IMR-90 (cell line): Measurements from ENCODE around the gene SLC39A11. TPM values are rescaled to one million over a fixed set of nuclear protein-coding genes. Genes with fewer than 3 reads are reported as not detected.

ENCODE experiments used
- ATAC-seq: fragments of 200-7000 bp; cut with Tn5 transposase; 2 replicates; pipeline ENCODE4 v1.9.1; 2020; ENCODE audit warnings: low read depth, mild to moderate bottlenecking, moderate library complexity
- BruUV-seq: library from RNA; stranded (reverse); fragments of 400-500 nt; replicated peaks from 2 replicates; lab custom pipeline; 2021; lab: Mats Ljungman, UMichigan
- CTCF ChIA-PET: fragments of 300-600 bp; formaldehyde crosslinking; extraction: SDS; loops from one replicate; lab custom pipeline; 2021; ENCODE audit warnings: antibody characterized with exemption; lab: Yijun Ruan, JAX
- POLR2A ChIA-PET: fragments of 300-600 bp; sonication (Branson Sonifier 250); formaldehyde crosslinking; loops from one replicate; lab custom pipeline; 2022; ENCODE audit warnings: antibody characterized with exemption; ENCODE audit not compliant: unreplicated experiment; lab: Charles Lee
- DNase-seq: peaks from one replicate; pipeline ENCODE4 v3.0.0; 2013
- H2AFZ ChIP-seq: replicated peaks from 2 replicates; pipeline ENCODE3; 2013; ENCODE audit warnings: low read length, mild to moderate bottlenecking; ENCODE audit not compliant: poor library complexity
- H2AK5ac ChIP-seq: 2 replicates; pipeline ENCODE4 v1.6.1; 2013; ENCODE audit warnings: low read depth, low read length, inconsistent platforms
- H2AK9ac ChIP-seq: replicated peaks from 2 replicates; pipeline ENCODE3; 2013; ENCODE audit warnings: mild to moderate bottlenecking, low read depth, low read length, moderate library complexity; ENCODE audit not compliant: poor library complexity
- H2BK120ac ChIP-seq: 2 replicates; pipeline ENCODE4 v1.6.1; 2013; ENCODE audit warnings: low read depth, low read length, inconsistent platforms
- H2BK15ac ChIP-seq: 3 replicates; pipeline ENCODE4 v1.6.1; 2013; ENCODE audit warnings: low read depth, low read length, inconsistent platforms
- H2BK20ac ChIP-seq: 2 replicates; pipeline ENCODE4 v1.6.1; 2013; ENCODE audit warnings: low read depth, mild to moderate bottlenecking, inconsistent platforms, low read length, moderate library complexity
- H2BK5ac ChIP-seq: 2 replicates; pipeline ENCODE4 v1.6.1; 2013; ENCODE audit warnings: mild to moderate bottlenecking, low read depth, low read length, inconsistent platforms; ENCODE audit not compliant: poor library complexity, severe bottlenecking
- H3K14ac ChIP-seq: replicated peaks from 2 replicates; pipeline ENCODE4 v1.6.1; 2013; ENCODE audit warnings: low read depth, low read length, inconsistent platforms
- H3K18ac ChIP-seq: 2 replicates; pipeline ENCODE4 v1.6.1; 2013; ENCODE audit warnings: low read depth, low read length, control low read depth
- H3K23ac ChIP-seq: 2 replicates; pipeline ENCODE4 v1.6.1; 2013; ENCODE audit warnings: low read depth, low read length, inconsistent platforms
- H3K27ac ChIP-seq: 2 replicates; pipeline ENCODE4 v1.5.1; 2013; ENCODE audit warnings: mild to moderate bottlenecking, control low read depth, low read length; ENCODE audit not compliant: insufficient read depth
- H3K27me3 ChIP-seq: 2 replicates; pipeline ENCODE4 v1.6.1; 2013; ENCODE audit warnings: low read length; ENCODE audit not compliant: control insufficient read depth, insufficient read depth
- H3K36me3 ChIP-seq: 2 replicates; pipeline ENCODE4 v1.6.1; 2013; ENCODE audit warnings: low read length, mixed read lengths; ENCODE audit not compliant: control insufficient read depth, insufficient read depth
- H3K4ac ChIP-seq: 2 replicates; pipeline ENCODE4 v1.6.1; 2013; ENCODE audit warnings: low read depth, low read length, inconsistent platforms
- H3K4me1 ChIP-seq: 2 replicates; pipeline ENCODE4 v1.6.1; 2013; ENCODE audit warnings: low read length, mixed read lengths; ENCODE audit not compliant: control insufficient read depth, insufficient read depth
- H3K4me2 ChIP-seq: 2 replicates; pipeline ENCODE4 v1.6.1; 2013; ENCODE audit warnings: low read depth, mild to moderate bottlenecking, control low read depth, low read length, moderate library complexity
- H3K4me3 ChIP-seq: 2 replicates; pipeline ENCODE4 v1.5.1; 2013; ENCODE audit warnings: low read depth, mild to moderate bottlenecking, control low read depth, low read length, moderate library complexity; ENCODE audit not compliant: insufficient read depth
- H3K56ac ChIP-seq: 2 replicates; pipeline ENCODE4 v1.6.1; 2013; ENCODE audit warnings: low read length, inconsistent platforms; ENCODE audit not compliant: insufficient read depth; ENCODE audit errors: extremely low read depth
- H3K79me1 ChIP-seq, 2 experiments: 2 replicates each; pipeline ENCODE4 v1.6.1; 2013; ENCODE audit warnings: low read length in 2 of 2, inconsistent platforms in 1 of 2, low read depth in 1 of 2
- H3K9ac ChIP-seq: 2 replicates; pipeline ENCODE4 v1.6.1; 2013; ENCODE audit warnings: low read depth, low read length, control low read depth
- H3K9me1 ChIP-seq: 2 replicates; pipeline ENCODE4 v1.6.1; 2013; ENCODE audit warnings: low read length, inconsistent platforms; ENCODE audit not compliant: insufficient read depth
- H3K9me3 ChIP-seq: 2 replicates; pipeline ENCODE4 v1.6.1; 2013; ENCODE audit warnings: low read length; ENCODE audit not compliant: control insufficient read depth, insufficient read depth
- H4K20me1 ChIP-seq: 2 replicates; pipeline ENCODE4 v1.6.1; 2013; ENCODE audit warnings: low read length, inconsistent platforms; ENCODE audit not compliant: insufficient read depth
- H4K5ac ChIP-seq: 2 replicates; pipeline ENCODE4 v1.6.1; 2013; ENCODE audit warnings: mild to moderate bottlenecking, low read depth, low read length, control low read depth
- H4K8ac ChIP-seq, 2 experiments: 2 replicates each; pipeline ENCODE4 v1.6.1; 2013; ENCODE audit warnings: low read depth in 2 of 2, low read length in 2 of 2, control low read depth in 1 of 2, inconsistent platforms in 1 of 2
- H4K91ac ChIP-seq: 2 replicates; pipeline ENCODE4 v1.6.1; 2013; ENCODE audit warnings: low read depth, low read length, inconsistent platforms; ENCODE audit not compliant: insufficient read depth
- BHLHE40 ChIP-seq: fragments of 150-350 bp; IDR thresholded peaks from 2 replicates; pipeline ENCODE4 v1.6.1; 2016; ENCODE audit warnings: mild to moderate bottlenecking, low read depth, low read length
- CEBPB ChIP-seq: IDR thresholded peaks from 2 replicates; pipeline ENCODE4 v1.6.1; 2012; ENCODE audit warnings: low read depth, low read length, improper control_type of control experiment
- CHD1 ChIP-seq: IDR thresholded peaks from 2 replicates; pipeline ENCODE4 v1.6.1; 2012; ENCODE audit warnings: low read depth, low read length, improper control_type of control experiment
- CTCF ChIP-seq: conservative IDR thresholded peaks from 2 replicates; pipeline ENCODE4 v1.5.1; 2012; ENCODE audit warnings: mild to moderate bottlenecking, low read depth, low read length, improper control_type of control experiment
- ELK1 ChIP-seq: fragments of 150-350 bp; IDR thresholded peaks from 2 replicates; pipeline ENCODE4 v1.6.1; 2016; ENCODE audit warnings: low read depth, mild to moderate bottlenecking, low read length, moderate library complexity, borderline replicate concordance
- FOS ChIP-seq: fragments of 150-350 bp; IDR thresholded peaks from 2 replicates; pipeline ENCODE4 v1.6.1; 2016; ENCODE audit warnings: low read depth, low read length
- NFE2L2 ChIP-seq: fragments of 150-350 bp; IDR thresholded peaks from 2 replicates; pipeline ENCODE4 v1.6.1; 2016; ENCODE audit warnings: low read depth, mild to moderate bottlenecking, low read length
- POLR2A ChIP-seq: IDR thresholded peaks from 2 replicates; pipeline ENCODE4 v1.6.1; 2012; ENCODE audit warnings: mild to moderate bottlenecking, low read depth, low read length
- RAD21 ChIP-seq: IDR thresholded peaks from 2 replicates; pipeline ENCODE4 v1.6.1; 2012; ENCODE audit warnings: low read length, improper control_type of control experiment
- RCOR1 ChIP-seq: IDR thresholded peaks from 2 replicates; pipeline ENCODE4 v1.6.1; 2012; ENCODE audit warnings: mild to moderate bottlenecking, low read length, improper control_type of control experiment; ENCODE audit not compliant: insufficient replicate concordance
- RFX5 ChIP-seq: IDR thresholded peaks from 2 replicates; pipeline ENCODE4 v1.8.0; 2012; ENCODE audit warnings: low read depth, mild to moderate bottlenecking, low read length, moderate library complexity
- SMC3 ChIP-seq: fragments of 150-350 bp; IDR thresholded peaks from 2 replicates; pipeline ENCODE4 v1.6.1; 2016; ENCODE audit warnings: low read depth, mild to moderate bottlenecking, antibody characterized with exemption, low read length, moderate library complexity
- USF2 ChIP-seq: fragments of 150-350 bp; IDR thresholded peaks from 2 replicates; pipeline ENCODE4 v1.6.1; 2017; ENCODE audit warnings: mild to moderate bottlenecking, antibody characterized with exemption, low read length, low read depth
- WGBS, 2 experiments: methylation state at CpG; one replicate each; pipeline versions ENCODE4 v1.1.5 to v1.1.7; 2013; ENCODE audit warnings: missing lambda C conversion rate in 2 of 2; ENCODE audit not compliant: insufficient read length in 1 of 2; ENCODE audit errors: extremely low coverage in 2 of 2; 5-methylcytosine and 5-hydroxymethylcytosine counted together
- dilution Hi-C: fragments of 300-500 bp; cut with HindIII; formaldehyde crosslinking; loops from one replicate; pipeline ENCODE4 v1.14.3; 2018; ENCODE audit warnings: low sequenced_read_pairs; ENCODE audit not compliant: unreplicated experiment
- in situ Hi-C: fragments of 300-500 bp; cut with MboI; formaldehyde crosslinking; loops from 3 replicates; pipeline ENCODE4 v1.14.3; 2019; ENCODE audit warnings: low sequenced_read_pairs, inconsistent platforms, mixed read lengths
- intact Hi-C: fragments of 100-400 bp; cut with micrococcal nuclease; formaldehyde crosslinking; loops from 2 replicates; pipeline ENCODE4 v1.10.0; 2022
- polyA plus RNA-seq, 3 experiments: library from polyadenylated mRNA; depleted of rRNA; stranded (reverse); fragments of >200 nt; gene quantifications; 2 replicates each; pipeline ENCODE4 v1.2.3, GENCODE V29; 2012; ENCODE audit warnings: low replicate concordance in 1 of 3
- total RNA-seq: library from RNA; depleted of rRNA; stranded (reverse); fragments of >200 nt; gene quantifications from 2 replicates; pipeline ENCODE4 v1.2.3, GENCODE V29; 2012

Gene SLC39A11
- total and polyA plus RNA-seq, 2 of the 4 experiments (the other 2 are of a cell fraction) = 8.8 to 14.3 TPM

- Histone ChIP-seq H3K9me3 (peaks cover 6% of the 10 kb centered on the region), H2AFZ (no peak overlapping the region), H3K4me2 (no peak overlapping the region), H3K9me1 (no peaks in the 10 kb centered on the region), H2AK9ac (no peak overlapping the region), H3K18ac (no peak overlapping the region), H4K8ac (no peak overlapping the region), H3K23ac (no peak overlapping the region), H2BK5ac (no peak overlapping the region), H3K4me3 (no peak overlapping the region), H3K36me3 (no peaks in the 10 kb centered on the region), H3K27ac (no peak overlapping the region), H3K56ac (no peak overlapping the region), H2BK120ac (no peak overlapping the region), H3K4ac (no peak overlapping the region), H2BK15ac (no peak overlapping the region), H4K20me1 (no peaks in the 10 kb centered on the region), H3K9ac (no peak overlapping the region), H3K27me3 (peaks cover 8% of the 10 kb centered on the region), H2AK5ac (no peak overlapping the region), H4K91ac (no peak overlapping the region), H3K4me1 (no peaks in the 10 kb centered on the region), H3K14ac (no peak overlapping the region), H2BK20ac (no peak overlapping the region), H3K79me1 (no peaks in the 10 kb centered on the region), H4K5ac (no peak overlapping the region)
- intact Hi-C loops = no loop called here
- WGBS, 2 experiments = 66% methylated on average over 2 of the region's 2 CpGs; no CpG with 5 or more reads in 1 of the 2 experiments
- POLR2A ChIA-PET = no interaction called here
- dilution Hi-C loops = no loop called here
- no peak for DNase-seq
- CTCF ChIA-PET = no interaction called here
- no peak for TF ChIP-seq ELK1
- TF ChIP-seq POLR2A = no peak
- no peak for TF ChIP-seq NFE2L2
- no peak for TF ChIP-seq RAD21
- TF ChIP-seq FOS = no peak
- no peak for TF ChIP-seq CHD1
- no peak for TF ChIP-seq RFX5
- TF ChIP-seq BHLHE40 = no peak
- TF ChIP-seq SMC3 = no peak
- no peak for TF ChIP-seq CEBPB
- no peak for TF ChIP-seq RCOR1
- no peak for TF ChIP-seq USF2
- TF ChIP-seq CTCF = no peak
- no TSS peak for BruUV-seq
- ATAC-seq = no peak
- in situ Hi-C loops = no loop called here
Observed at GRCh38 chr17:73100363-73100762, 7.9 kb upstream of the SLC39A11 start.
